AG04449 (cell line): ENCODE results near the gene SLC31A2.
"Not testable (repeated sequence)": the region's sequence is repeated elsewhere in the genome, so short reads cannot be mapped to it uniquely, and the experiment has no call there.

Experiments used
- CTCF ChIA-PET: fragments of 350-600 bp; formaldehyde crosslinking; extraction: SDS; loops from one replicate; lab custom pipeline; 2021; ENCODE audit warnings: antibody characterized with exemption; lab: Yijun Ruan, JAX
- POLR2A ChIA-PET: fragments of 400-600, 350-600 bp; formaldehyde crosslinking; extraction: SDS; loops from one replicate; lab custom pipeline; 2020; ENCODE audit warnings: antibody characterized with exemption, inconsistent platforms; lab: Yijun Ruan, JAX
- DNase-seq: peaks from one replicate; pipeline ENCODE4 v3.0.0-alpha.2; 2010; ENCODE audit warnings: low read depth, low spot score
- H3K4me3 ChIP-seq: 2 replicates; pipeline ENCODE4 v1.5.1; 2011; ENCODE audit warnings: low read depth, mild to moderate bottlenecking, control low read depth, low read length
- TF ChIP-seq, protein P1 (sequence below): IDR thresholded peaks from one replicate; pipeline ENCODE4 v1.5.1; 2011; ENCODE audit warnings: mild to moderate bottlenecking, moderate library complexity, low read length, control low read depth, inconsistent platforms; ENCODE audit not compliant: insufficient read depth; ENCODE audit errors: missing control alignments

SLC31A2 gene

DNA sequence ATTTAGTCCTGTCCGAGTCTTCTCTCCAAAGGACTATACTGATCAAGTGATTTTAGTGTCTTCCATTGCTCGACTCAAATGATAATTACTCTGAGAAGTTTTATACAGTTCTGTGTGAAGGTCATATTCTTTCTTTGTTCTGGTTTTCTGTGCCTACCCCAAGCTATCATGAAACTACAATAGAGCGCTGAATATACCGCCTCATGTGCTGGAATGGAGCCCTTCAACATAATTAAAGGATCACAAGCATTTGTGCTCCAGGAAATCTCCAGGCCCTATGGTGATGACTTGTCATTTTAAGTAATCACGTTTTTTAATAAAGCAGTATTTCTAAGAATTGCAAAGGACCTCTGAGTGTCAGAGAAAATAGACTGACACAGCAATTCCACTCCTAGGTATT, 10.9 kb upstream of the SLC31A2 start:
- TF ChIP-seq, protein P1, sequence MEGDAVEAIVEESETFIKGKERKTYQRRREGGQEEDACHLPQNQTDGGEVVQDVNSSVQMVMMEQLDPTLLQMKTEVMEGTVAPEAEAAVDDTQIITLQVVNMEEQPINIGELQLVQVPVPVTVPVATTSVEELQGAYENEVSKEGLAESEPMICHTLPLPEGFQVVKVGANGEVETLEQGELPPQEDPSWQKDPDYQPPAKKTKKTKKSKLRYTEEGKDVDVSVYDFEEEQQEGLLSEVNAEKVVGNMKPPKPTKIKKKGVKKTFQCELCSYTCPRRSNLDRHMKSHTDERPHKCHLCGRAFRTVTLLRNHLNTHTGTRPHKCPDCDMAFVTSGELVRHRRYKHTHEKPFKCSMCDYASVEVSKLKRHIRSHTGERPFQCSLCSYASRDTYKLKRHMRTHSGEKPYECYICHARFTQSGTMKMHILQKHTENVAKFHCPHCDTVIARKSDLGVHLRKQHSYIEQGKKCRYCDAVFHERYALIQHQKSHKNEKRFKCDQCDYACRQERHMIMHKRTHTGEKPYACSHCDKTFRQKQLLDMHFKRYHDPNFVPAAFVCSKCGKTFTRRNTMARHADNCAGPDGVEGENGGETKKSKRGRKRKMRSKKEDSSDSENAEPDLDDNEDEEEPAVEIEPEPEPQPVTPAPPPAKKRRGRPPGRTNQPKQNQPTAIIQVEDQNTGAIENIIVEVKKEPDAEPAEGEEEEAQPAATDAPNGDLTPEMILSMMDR: no peak
- ChIA-PET POLR2A (no interaction called here), CTCF (no interaction called here)
- H3K4me3 ChIP-seq: no peak overlapping the region
- DNase-seq: no peak

DNA sequence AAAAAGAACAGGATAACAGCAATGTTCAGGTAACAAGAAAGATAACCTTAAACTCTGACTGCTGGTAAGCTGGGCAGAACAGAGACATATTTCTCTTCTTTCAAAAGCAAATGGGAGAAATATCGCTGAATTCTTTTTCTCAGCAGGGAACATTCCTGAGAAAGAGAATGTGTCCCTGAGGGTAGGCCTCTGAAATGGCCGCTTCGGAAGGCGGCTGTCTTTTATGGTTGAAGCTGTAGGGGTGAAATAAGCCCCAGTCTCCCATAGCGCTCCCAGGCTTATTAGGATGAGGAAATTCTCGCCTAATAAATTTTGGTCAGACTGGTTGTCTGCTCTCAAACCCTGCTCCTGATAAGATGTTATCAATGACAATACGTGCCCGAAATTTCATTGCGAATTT, 9.9 kb upstream of the SLC31A2 start:
- DNase-seq, POLR2A ChIA-PET, CTCF ChIA-PET, H3K4me3 ChIP-seq: not testable (repeated sequence)

DNA sequence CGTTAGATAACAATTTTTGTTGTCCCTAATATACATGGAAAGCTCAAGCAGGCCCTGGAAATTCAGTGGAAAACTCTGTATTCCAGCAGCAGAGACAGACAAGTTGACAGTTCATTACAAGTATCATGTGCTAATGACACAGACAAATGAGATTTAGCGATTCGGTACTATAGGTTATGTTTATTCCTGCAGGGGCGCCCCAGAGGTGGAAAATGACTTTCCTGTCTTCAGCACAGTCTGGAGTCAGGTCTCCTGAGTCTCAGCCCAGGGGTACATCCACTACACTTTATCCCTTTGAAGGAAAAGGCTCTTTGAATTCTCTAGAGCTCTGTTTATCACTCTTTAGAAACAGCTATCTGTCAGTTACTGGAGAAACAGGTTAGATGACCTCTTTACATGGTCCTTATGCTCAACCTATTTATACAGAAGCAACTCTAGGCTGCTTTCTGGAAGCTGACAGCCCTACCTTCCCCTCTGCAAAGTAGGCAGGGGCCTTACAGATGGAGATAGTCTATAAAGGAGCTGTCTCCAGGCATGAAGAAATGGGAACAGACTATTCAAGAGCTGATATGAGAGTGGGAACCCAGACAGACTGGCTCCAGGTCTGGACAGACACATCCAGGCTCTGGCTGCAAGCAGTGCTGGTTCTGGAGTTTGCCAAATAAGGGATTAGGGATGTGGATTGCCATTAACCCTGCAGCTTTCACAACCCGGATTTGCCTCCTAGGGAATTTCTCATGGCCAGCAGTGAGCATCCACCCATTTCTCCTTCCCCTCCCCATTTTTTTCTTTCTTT, 7.2 kb upstream of the SLC31A2 start:
- ChIA-PET POLR2A (no interaction called here), CTCF (no interaction called here)
- DNase-seq: no peak
- H3K4me3 ChIP-seq: no peak overlapping the region
- TF ChIP-seq, protein P1: no peak

DNA sequence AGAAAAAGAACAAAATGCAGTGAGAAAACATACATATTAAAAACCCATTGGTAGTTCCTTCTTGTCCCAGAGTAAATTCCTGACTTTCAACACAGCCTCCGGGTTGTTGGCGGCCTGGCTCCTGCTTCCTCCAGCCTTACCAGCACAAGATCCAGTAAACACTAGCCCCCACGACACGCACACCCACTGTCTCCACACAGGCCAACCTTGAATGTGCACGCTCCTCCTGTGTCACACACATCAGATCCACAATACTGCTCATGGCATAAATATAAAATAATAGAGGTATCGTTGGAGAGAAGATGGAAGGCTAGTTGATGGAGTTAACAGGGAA, 2.5 kb upstream of the SLC31A2 start:
- TF ChIP-seq, protein P1: no peak
- ChIA-PET CTCF (no interaction called here), POLR2A (no interaction called here)
- no peak for DNase-seq
- no peak overlapping the region for H3K4me3 ChIP-seq

DNA sequence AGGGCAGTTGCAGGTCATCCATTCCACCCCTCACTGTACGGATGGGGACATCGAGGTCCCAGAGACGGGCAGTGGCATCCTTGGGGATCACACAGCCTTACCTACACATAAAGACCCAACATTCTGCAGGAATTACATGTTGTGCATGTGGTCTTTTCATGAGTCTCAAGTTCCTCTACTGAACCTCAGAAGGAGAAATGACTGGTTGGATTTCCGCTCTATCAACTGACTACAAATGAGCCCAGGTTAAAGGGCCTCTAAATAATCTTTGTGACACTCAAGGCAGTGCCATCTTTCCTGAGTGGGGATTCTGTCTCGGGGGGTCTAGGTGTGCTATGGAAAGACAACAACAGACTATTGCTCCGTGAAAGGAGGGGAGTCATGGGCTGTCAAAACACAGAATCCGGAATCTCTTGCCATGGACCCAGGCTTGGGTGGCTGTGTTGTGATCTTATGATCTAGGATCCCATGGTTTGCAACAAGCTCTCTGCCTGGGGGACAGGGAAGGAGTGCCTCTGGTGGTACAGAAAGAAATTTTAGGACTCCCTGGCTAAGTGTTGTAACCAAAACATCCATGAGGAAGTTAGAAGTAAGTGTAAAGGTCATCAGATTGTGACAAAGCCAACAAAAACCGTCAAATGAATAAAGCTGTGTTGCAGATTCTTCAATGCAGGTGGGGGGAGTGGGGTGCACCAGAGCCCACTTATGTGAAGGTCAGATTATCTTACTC, 1.9 kb upstream of the SLC31A2 start:
- POLR2A ChIA-PET: interaction anchor here (1.0 kb wide), 1 partner anchor 72 kb away, joined by 3 read pairs; the partner anchor contains the start of gene FKBP15
- no peak overlapping the region for H3K4me3 ChIP-seq
- CTCF ChIA-PET: interaction anchor here (0.9 to 1.2 kb wide), 3 partner anchors 24 to 288 kb away, joined by 3 read pairs; no protein-coding TSS in a partner anchor
- no peak for DNase-seq
- TF ChIP-seq, protein P1: no peak

DNA sequence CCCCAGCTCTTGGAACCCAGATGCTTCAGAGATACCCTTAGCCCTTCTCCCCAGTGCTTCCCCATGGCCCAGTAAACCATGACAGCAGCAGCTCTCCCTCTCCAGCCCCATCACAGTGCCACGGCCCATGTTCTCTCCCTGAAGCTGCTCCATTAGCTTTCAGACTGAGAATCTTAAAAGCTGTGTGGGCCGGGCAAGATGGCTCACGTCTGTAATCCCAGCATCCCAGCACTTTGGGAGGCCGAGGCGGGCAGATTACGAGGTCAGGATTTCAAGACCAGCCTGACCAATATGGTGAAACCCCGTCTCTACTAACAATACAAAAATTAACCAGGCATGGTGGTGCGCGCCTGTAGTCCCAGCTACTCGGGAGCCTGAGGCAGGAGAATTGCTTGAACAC, 1.2 kb upstream of the SLC31A2 start:
- H3K4me3 ChIP-seq, DNase-seq: not testable (repeated sequence)
- ChIA-PET CTCF (interaction anchor here (0.9 to 1.2 kb wide), 4 partner anchors 24 to 289 kb away, joined by 3 read pairs; no protein-coding TSS in a partner anchor), POLR2A (interaction anchor here (1.0 kb wide), 1 partner anchor 71 kb away, joined by 3 read pairs; the partner anchor contains the start of gene FKBP15)
